ENCODE data around the gene MAPK12. TPM values are rescaled to one million over a fixed set of nuclear protein-coding genes. Genes with fewer than 3 reads are reported as not detected.

Gene MAPK12
- total RNA-seq, 1 experiment from 2014 or later: 86.7 TPM

- Histone ChIP-seq H4K20me1 (ENCODE audit: insufficient read depth) (no peaks in the 10 kb centered on the region), H3K27me3 (ENCODE audit: insufficient read depth, low read length) (no peaks in the 10 kb centered on the region), H3K4me3 (replicated peaks in 1 of 2; ENCODE audit: low read depth in 1 of 2, low read length in 2 of 2) (no peak overlapping the region), H3K79me2 (ENCODE audit: insufficient read depth, low read length) (peaks cover 6% of the 10 kb centered on the region; the same call in 1 of the 2 replicates), H3K9me3 (ENCODE audit: control insufficient read depth in 1 of 2, insufficient read depth in 1 of 2, low read depth in 1 of 2, low read length in 2 of 2) (no peaks in the 10 kb centered on the region), H3K9me2 (ENCODE audit: insufficient read depth) (no peaks in the 10 kb centered on the region), H3K4me1 (ENCODE audit: control insufficient read depth in 1 of 2, insufficient read depth in 2 of 2, low read length in 2 of 2) (peaks cover 0 to 8% of the 10 kb centered on the region in 2 experiments; a peak in 3 of 4 replicates), H2AFZ (ENCODE audit: low read depth, low read length, poor library complexity, severe bottlenecking) (no peak overlapping the region), H3K27ac (ENCODE audit: low read depth, low read length) (no peak overlapping the region), H3K36me3 (ENCODE audit: control insufficient read depth in 1 of 2, insufficient read depth in 2 of 2, low read length in 2 of 2) (peaks cover 32 to 51% of the 10 kb centered on the region in 2 experiments), H3K9ac (ENCODE audit: low read length) (no peak overlapping the region), H3K4me2 (ENCODE audit: low read length) (no peak overlapping the region)
- ATAC-seq (no peak), DNase-seq (ENCODE audit: low read depth, low spot score) (no peak)
- POLR2A ChIA-PET: no interaction called here
- TF ChIP-seq YY1 (IDR thresholded peaks at IDR 0.05; ENCODE audit: extremely low read depth, insufficient replicate concordance, low read depth, low read length): no peak
- no peak for TF ChIP-seq FOSL1 (IDR thresholded peaks at IDR 0.05; ENCODE audit: low read depth)
- no peak for TF ChIP-seq ZFX (IDR thresholded peaks at IDR 0.05)
- TF ChIP-seq SIN3A (IDR thresholded peaks at IDR 0.05; ENCODE audit: low read depth): no peak
- TF ChIP-seq ZNF274 (IDR thresholded peaks at IDR 0.05; ENCODE audit: low read depth, low read length): no peak
- TF ChIP-seq ZBTB33 (IDR thresholded peaks at IDR 0.05; ENCODE audit: extremely low read depth, insufficient replicate concordance, low read length): no peak
- intact Hi-C loops (cut with micrococcal nuclease): no loop called here
- CTCF ChIA-PET: interaction anchor here (1.0 kb wide), 1 partner anchor 182 kb away, joined by 3 read pairs; no protein-coding TSS in a partner anchor
- RAD21 ChIA-PET (ENCODE audit: low non-redundant PET in 1 of 2, low total read pairs in 2 of 2, uncharacterized antibody in 2 of 2, unreplicated experiment in 2 of 2): no interaction called here
- BruUV-seq (replicated peaks): no TSS peak
Measured at GRCh38 chr22:50218153-50218995, 43.1 kb downstream of the MAPK12 start.
